Lung (tissue), 12 donors: ENCODE results near the gene HAUS5. TPM values are rescaled to one million over a fixed set of nuclear protein-coding genes. Genes with fewer than 3 reads are reported as not detected.

Experiments
- ATAC-seq: fragments of 200-7000 bp; cut with Tn5 transposase; one replicate; pipeline ENCODE4 v1.9.1; 2020; ENCODE audit warnings: moderate number of reproducible peaks; ENCODE audit not compliant: insufficient read depth, low FRiP score
- DNase-seq, 3 donors: peaks; one replicate each; pipeline ENCODE4 v3.0.0-alpha.2; 2013 to 2017
- H3K27ac ChIP-seq, 2 donors: one replicate each; pipeline ENCODE4 v1.5.1; 2013; ENCODE audit warnings: mild to moderate bottlenecking in 2 of 2, moderate library complexity in 2 of 2, control low read depth in 1 of 2, inconsistent platforms in 1 of 2, low read depth in 1 of 2, low read length in 1 of 2
- H3K27me3 ChIP-seq, 3 donors: one replicate each; pipeline ENCODE4 v1.5.1; 2013; ENCODE audit warnings: low read length in 2 of 3; ENCODE audit not compliant: control insufficient read depth in 3 of 3, insufficient read depth in 3 of 3
- H3K36me3 ChIP-seq, 4 donors: one replicate each; pipeline ENCODE4 v1.5.1; 2013; ENCODE audit warnings: low read length in 4 of 4, mild to moderate bottlenecking in 1 of 4, moderate library complexity in 1 of 4; ENCODE audit not compliant: control insufficient read depth in 4 of 4, insufficient read depth in 4 of 4
- H3K4me1 ChIP-seq, 5 donors: one replicate each; pipeline ENCODE4 v1.5.1; 2013; ENCODE audit warnings: low read length in 5 of 5, mild to moderate bottlenecking in 2 of 5, moderate library complexity in 1 of 5; ENCODE audit not compliant: control insufficient read depth in 5 of 5, insufficient read depth in 5 of 5
- H3K4me3 ChIP-seq: one replicate; pipeline ENCODE4 v1.5.1; 2013; ENCODE audit warnings: mild to moderate bottlenecking, control low read depth, moderate library complexity
- H3K9ac ChIP-seq, 2 donors: one replicate each; pipeline ENCODE4 v1.5.1; 2013; ENCODE audit warnings: low read length in 2 of 2, control low read depth in 1 of 2; ENCODE audit not compliant: insufficient read depth in 1 of 2
- H3K9me3 ChIP-seq, 4 donors: one replicate each; pipeline ENCODE4 v1.5.1; 2013; ENCODE audit warnings: low read length in 3 of 4, mild to moderate bottlenecking in 1 of 4, moderate library complexity in 1 of 4; ENCODE audit not compliant: control insufficient read depth in 4 of 4, insufficient read depth in 3 of 4
- CTCF ChIP-seq: IDR thresholded peaks from 2 replicates; pipeline ENCODE4 v1.5.1; 2012; ENCODE audit warnings: mild to moderate bottlenecking; ENCODE audit errors: control extremely low read depth, extremely low read depth
- WGBS, 2 donors: extraction: QIAGEN DNeasy Blood & Tissue Kit; methylation state at CpG; one replicate each; pipeline ENCODE4 v1.1.7; 2013; 5-methylcytosine and 5-hydroxymethylcytosine counted together
- polyA plus RNA-seq, 2 donors: library from polyadenylated mRNA; stranded (reverse); fragments of 200-250 nt; gene quantifications; one replicate each; pipeline ENCODE4 v1.2.1, GENCODE V29; 2013
- total RNA-seq, 2 donors: library from RNA; depleted of rRNA in 1 of 2; stranded (reverse); fragments of >200 nt in 1 of 2; gene quantifications; one replicate each; pipeline ENCODE4 v1.2.1, GENCODE V29; 2014 to 2021
- donor health status: control.
- donor health status: control.
- donor health status: Bipolar disorder and iron deficiency.
- donor health status: healthy.
- donor health status: DM: yes; HTN: yes; CAD: no.

The HAUS5 gene
- total and polyA plus RNA-seq, 4 donors: 6.0 to 16.5 (median 14.8) TPM

DNA sequence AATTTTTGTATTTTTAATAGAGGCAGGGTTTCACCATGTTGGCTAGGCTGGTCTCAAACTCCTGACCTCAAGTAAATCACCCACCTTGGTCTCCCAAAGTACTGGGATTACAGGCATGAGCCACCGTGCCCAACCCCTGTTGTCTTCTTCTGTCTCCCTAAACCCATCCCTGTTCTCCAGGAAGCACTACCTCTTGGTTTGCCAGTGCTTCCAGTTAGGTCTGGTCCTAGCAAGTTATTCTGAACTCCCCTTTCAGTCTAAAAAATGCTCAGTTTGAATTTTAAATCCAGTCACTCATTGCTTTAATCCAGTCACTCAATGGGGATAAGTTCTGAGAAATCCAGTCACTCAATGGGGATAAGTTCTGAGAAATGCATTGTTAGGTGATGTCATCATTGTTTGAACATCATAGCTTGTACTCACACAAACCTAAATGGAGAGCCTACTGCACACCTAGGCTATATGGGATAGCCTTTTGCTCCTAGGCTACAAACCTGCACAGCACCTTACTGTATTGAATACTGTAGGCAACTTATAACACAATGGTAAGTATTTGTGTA is 41.0 kb upstream of the HAUS5 start:
- no peak for TF ChIP-seq CTCF
- no peak for DNase-seq
- no peaks in the 10 kb centered on the region for H3K36me3 ChIP-seq
- WGBS, 2 donors: 91 to 100% methylated on average over 1 of the region's 1 CpG
- peaks cover 0 to 7% (median 0%) of the 10 kb centered on the region in 4 donors for H3K9me3 ChIP-seq
- H3K4me1 ChIP-seq: no peaks in the 10 kb centered on the region
- no peak for ATAC-seq
- H3K27me3 ChIP-seq: no peaks in the 10 kb centered on the region
- no peak overlapping the region for H3K27ac ChIP-seq
- no peak overlapping the region for H3K9ac ChIP-seq
- no peak overlapping the region for H3K4me3 ChIP-seq

DNA sequence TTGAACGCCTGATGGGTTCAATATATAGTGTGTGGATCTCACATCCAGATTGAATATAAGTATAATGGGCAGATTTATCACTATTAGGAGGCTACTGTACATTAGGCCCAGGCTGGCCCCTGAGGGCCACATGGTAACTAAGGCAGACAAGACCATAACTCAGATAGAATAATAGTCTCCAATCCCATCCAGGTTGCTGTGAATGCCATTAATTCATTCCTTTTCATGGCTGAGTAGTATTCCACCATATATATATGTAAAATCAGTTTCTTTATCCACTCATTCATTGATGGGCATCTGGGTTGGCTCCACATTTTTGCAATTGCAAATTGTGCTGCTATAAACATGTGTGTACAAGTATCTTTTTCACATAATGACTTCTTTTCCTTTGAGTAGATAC is 34.6 kb upstream of the HAUS5 start:
- no peak overlapping the region for H3K9ac ChIP-seq
- H3K27me3 ChIP-seq: peaks cover 0 to under 1% (median 0%) of the 10 kb centered on the region in 3 donors
- no peaks in the 10 kb centered on the region for H3K36me3 ChIP-seq
- H3K27ac ChIP-seq: no peak overlapping the region
- no peak for DNase-seq
- no peak for ATAC-seq
- no peak for TF ChIP-seq CTCF
- peaks cover 0 to 17% (median 3%) of the 10 kb centered on the region in 4 donors for H3K9me3 ChIP-seq
- H3K4me3 ChIP-seq: no peak overlapping the region
- 71 to 75% methylated on average over 1 of the region's 1 CpG for WGBS, 2 donors
- H3K4me1 ChIP-seq: no peaks in the 10 kb centered on the region

DNA sequence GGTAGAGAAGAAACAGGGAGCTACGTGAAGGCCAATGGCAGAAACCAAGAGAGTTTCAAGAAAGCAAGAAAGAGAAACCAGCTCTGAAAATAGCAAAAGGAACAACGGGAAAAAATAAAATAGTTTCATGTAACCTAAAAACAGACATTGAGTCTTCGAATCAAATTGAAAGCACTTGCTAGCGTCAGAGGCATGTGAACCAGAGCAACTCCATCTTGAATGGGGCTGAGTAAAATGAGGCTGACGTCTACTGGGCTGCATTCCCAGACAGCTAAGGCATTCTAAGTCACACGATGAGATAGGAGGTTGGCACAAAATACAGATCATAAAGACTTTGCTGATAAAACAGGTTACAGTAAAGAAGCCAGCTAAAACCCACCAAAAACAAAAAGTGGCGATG is 33.8 kb upstream of the HAUS5 start:
- H3K9me3 ChIP-seq: peaks cover 0 to 17% (median 3%) of the 10 kb centered on the region in 4 donors
- no peak overlapping the region for H3K9ac ChIP-seq
- 72 to 80% methylated on average over 7 of the region's 7 CpGs for WGBS, 2 donors
- ATAC-seq: no peak
- H3K27me3 ChIP-seq: peaks cover 0 to 3% (median 0%) of the 10 kb centered on the region in 3 donors
- DNase-seq: no peak
- H3K4me1 ChIP-seq: no peaks in the 10 kb centered on the region
- H3K4me3 ChIP-seq: no peak overlapping the region
- H3K27ac ChIP-seq: no peak overlapping the region
- TF ChIP-seq CTCF: no peak
- no peaks in the 10 kb centered on the region for H3K36me3 ChIP-seq

DNA sequence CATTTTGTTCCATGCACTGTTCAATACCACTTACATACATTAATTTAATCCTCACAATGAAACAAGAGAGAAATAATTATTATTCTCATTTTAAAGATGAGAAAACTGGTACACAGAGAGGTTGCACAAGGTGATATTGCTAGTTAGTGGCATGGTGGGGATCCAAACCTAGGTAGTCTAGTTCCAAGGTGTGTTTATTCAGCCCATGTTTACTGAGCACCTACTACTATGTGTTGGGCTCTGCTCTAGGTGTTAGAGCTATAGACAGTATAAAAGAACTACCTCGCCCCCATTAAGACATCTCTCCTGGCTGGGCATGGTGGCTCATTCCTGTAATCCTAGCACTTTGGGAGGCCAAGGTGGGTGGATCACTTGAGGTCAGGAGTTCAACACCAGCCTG is 29.8 kb upstream of the HAUS5 start:
- Histone ChIP-seq H3K9me3 (no peaks in the 10 kb centered on the region), H3K27ac (no peak overlapping the region), H3K36me3 (no peaks in the 10 kb centered on the region), H3K4me1 (no peaks in the 10 kb centered on the region), H3K4me3 (no peak overlapping the region), H3K9ac (no peak overlapping the region), H3K27me3 (peaks cover 0 to 4% (median 3%) of the 10 kb centered on the region in 3 donors)
- WGBS, 2 donors: 84 to 95% methylated on average over 1 of the region's 1 CpG
- no peak for ATAC-seq
- no peak for TF ChIP-seq CTCF
- DNase-seq: no peak
